Fibroblast of mammary gland (primary cell): ENCODE data around the gene RTL1.

Source experiments
- DNase-seq: peaks from one replicate; pipeline ENCODE4 v3.0.0-alpha.2; 2010; ENCODE audit warnings: low read depth
- H3K4me3 ChIP-seq: 2 replicates; pipeline ENCODE4 v1.5.1; 2011; ENCODE audit warnings: low read depth, mild to moderate bottlenecking, low read length, moderate library complexity; ENCODE audit not compliant: control insufficient read depth
- TF ChIP-seq, protein P1 (sequence below): conservative IDR thresholded peaks from 2 replicates; pipeline ENCODE4 v1.5.1; 2011; ENCODE audit warnings: low read depth, low read length, inconsistent platforms; ENCODE audit not compliant: control insufficient read depth, insufficient read depth

The RTL1 gene

GRCh38 chr14:100903134-100903468 lies 421 bp downstream of the RTL1 start:
- DNase-seq, result no peak
- TF ChIP-seq, protein P1, sequence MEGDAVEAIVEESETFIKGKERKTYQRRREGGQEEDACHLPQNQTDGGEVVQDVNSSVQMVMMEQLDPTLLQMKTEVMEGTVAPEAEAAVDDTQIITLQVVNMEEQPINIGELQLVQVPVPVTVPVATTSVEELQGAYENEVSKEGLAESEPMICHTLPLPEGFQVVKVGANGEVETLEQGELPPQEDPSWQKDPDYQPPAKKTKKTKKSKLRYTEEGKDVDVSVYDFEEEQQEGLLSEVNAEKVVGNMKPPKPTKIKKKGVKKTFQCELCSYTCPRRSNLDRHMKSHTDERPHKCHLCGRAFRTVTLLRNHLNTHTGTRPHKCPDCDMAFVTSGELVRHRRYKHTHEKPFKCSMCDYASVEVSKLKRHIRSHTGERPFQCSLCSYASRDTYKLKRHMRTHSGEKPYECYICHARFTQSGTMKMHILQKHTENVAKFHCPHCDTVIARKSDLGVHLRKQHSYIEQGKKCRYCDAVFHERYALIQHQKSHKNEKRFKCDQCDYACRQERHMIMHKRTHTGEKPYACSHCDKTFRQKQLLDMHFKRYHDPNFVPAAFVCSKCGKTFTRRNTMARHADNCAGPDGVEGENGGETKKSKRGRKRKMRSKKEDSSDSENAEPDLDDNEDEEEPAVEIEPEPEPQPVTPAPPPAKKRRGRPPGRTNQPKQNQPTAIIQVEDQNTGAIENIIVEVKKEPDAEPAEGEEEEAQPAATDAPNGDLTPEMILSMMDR, result no peak
- H3K4me3 ChIP-seq, result no peak overlapping the region

GRCh38 chr14:100902295-100903133 lies 1.0 kb downstream of the RTL1 start:
- TF ChIP-seq, protein P1, result no peak
- no peak for DNase-seq
- H3K4me3 ChIP-seq, result no peak overlapping the region

DNA sequence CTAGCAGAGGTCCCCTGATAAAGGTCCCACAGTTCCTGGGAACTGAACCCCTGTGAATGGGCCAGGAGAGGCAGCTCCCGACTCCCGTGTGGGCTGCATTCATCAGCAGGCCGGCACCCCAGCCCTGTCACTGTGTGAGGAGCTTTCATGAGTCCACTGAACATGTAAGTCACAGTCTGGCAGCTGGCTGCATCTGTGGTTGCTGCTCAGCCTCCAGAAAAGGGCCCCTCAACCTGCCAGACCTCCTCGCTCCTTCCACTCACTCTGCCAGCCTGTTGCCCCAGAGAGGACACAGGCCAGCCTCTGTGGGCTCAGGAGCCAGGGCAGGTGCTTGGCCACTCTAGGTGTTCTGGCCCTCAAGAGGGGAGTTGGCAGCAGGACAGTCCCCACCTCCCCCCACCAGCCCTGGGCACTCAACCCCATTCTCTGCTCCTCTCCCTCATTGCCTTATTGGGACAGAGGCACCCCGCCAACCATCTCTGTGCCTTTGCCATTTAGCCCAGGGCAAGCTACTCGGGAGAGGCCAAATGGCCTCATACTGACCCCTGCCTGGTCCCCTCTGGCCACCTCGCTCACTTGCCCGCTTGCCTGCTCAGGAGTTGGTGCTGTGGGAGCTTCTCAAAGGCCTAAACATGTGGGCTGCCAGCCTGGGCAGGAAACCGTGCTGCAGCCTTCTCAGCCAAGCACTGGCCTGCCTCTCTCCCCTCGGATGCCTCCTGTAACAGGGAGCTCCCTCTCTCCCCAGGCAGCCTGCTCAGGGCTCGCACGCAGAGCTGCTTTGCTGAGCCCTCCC lies 1.9 kb downstream of the RTL1 start:
- H3K4me3 ChIP-seq, result no peak overlapping the region
- no peak for DNase-seq
- TF ChIP-seq, protein P1, result no peak

DNA sequence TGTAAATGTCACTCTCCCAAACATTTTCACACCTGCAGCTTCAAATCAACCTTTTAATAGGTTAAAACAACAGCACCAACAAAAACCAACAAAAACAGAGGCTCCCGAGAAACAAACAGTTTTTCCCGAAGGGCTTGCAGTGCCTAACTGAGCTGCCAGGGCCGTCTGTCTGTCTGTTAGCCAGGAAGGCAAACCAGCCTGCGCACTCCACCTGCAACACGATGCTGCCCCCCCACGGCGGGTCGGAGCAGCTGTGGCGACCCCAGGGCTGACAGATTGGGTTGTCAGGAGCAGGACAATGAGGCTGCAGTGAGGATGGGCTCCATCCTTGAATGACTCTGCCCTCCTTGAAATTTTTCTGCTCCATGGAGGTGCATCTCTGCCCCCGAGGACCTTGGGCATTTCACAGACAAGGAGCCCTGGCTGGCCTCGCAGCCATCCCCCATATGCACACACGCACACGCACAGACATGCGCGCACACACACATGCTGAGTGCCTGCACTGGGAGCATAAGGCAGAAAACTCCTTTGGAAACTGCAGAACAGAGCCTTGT lies 2.6 kb downstream of the RTL1 start:
- no peak overlapping the region for H3K4me3 ChIP-seq
- DNase-seq, result no peak
- TF ChIP-seq, protein P1, result peak; percentile 14

DNA sequence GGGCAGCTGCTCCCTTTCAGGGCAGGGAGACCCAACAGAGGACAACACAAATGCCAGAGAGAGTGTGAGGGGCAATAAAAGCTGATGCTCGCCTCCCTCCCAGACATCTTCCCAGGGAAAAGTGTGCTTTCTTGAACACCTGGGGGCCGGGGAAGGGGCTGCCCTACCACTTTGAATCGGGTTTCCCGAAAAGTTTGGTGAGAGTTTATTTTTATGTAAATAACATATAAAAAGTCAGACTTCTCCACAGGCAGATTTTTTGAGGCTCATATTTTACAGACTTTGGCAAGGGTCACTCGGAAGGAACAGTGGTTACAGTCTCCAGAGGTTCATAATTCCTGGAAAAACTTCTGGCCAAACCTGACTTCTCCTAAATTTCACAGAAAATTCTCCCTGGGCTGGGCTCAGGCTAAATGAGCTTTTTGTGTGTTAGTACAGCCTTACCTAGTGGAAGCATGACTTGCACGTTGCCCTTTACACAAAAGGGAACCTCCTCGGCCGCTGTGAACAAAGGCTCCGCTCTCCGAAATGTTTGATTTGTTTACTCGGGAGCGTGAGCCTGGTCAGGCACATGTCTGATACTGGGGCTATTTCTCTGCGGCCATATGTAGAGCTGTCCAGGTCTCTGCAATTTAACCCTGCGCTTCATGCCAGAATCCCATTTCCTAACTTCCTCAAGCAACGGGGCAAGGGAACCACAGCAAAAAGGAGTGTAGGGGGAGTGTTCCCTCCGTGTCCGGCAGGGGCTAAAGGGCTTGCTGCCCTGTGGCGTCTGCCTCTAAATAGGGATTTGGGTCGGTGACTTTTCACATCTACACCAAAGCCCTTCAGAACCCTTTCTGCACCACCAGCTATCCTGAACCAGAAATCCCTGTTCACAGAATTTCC lies 3.4 kb downstream of the RTL1 start:
- DNase-seq, result no peak
- H3K4me3 ChIP-seq, result no peak overlapping the region
- TF ChIP-seq, protein P1, result peak; percentile 10
